Non-pigmented ciliary epithelial cell (primary cell): ENCODE results near the gene FAM47E.

Experiments
- DNase-seq: peaks from one replicate; pipeline ENCODE4 v3.0.0-alpha.2; 2010; ENCODE audit warnings: low read depth

Gene FAM47E

DNA sequence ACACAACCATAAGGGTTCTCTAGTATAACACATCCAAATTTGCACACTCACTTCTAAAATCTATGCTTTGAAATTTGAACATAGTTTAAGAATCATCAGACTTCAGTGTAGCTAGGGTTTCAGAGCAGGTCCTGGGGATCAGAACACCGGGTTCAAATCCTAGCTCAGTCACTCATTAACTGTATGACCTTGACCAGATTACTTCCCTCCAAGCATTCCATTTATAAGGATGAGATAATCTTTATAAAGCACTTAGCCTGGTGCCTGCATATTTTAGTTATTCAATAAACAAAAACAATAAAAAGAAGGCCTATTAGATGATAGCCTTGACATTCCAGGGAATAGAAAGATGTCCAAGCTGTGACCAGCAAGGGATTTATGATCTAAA, 50.2 kb downstream of the FAM47E start:
- no peak for DNase-seq

DNA sequence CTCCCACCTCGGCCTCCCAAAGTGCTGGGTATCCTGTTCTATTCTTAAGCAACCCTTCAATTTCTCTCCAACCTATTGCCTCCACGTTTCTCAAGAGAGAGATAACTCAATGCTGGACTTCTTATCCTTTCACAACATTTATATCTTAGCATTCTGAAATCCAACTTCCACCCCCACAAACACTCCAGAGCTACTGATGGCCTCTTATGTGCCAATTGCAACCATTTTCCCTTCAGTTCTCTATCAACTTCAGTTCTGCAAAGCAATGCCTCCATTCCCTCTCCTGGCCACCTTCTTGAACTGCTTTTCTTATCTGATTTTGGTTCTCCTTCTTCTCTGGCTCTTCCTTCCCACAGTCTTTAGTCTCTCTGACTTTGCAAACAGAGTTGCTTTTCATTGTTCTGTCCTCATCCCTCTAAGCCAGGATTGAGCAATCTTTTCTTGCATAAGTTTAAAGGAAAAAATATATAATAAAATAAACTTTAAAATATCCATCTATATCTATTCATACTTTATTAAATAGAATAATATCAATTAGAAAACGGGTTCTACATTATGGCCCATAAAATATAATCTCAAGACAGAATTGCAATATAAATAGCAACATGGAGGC, 51.4 kb downstream of the FAM47E start:
- no peak for DNase-seq

DNA sequence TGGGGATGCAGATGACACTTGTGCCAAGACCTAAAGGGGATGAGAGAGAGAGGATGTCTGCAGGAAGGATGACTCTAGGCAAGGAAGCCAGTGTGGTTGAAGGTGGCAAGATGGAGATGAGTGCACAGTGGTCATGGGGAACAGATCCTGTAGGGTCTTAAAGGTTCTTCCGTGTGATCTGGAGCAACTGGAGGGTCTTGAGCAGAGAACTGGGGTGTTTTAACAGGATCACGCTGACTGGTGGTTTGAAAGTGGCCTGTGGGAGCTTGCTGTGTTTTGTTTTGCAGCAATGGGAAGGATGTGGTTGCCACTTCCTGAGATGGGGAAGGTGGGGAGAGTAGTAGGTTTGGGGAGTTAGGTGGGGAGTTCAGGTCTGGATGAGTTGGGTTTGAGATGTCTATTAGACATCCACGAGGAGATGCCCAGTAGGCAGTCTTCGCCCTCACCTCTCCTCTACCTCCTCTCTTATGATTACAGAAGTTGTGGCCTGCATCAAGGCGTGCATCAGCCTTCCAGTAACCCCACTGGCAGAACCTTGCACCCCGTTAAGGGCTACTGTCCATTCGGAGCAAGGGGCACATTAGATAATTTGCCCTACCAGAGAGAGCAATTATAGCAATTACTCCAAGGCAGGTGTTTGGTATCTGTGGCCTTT, 53.6 kb downstream of the FAM47E start:
- no peak for DNase-seq

DNA sequence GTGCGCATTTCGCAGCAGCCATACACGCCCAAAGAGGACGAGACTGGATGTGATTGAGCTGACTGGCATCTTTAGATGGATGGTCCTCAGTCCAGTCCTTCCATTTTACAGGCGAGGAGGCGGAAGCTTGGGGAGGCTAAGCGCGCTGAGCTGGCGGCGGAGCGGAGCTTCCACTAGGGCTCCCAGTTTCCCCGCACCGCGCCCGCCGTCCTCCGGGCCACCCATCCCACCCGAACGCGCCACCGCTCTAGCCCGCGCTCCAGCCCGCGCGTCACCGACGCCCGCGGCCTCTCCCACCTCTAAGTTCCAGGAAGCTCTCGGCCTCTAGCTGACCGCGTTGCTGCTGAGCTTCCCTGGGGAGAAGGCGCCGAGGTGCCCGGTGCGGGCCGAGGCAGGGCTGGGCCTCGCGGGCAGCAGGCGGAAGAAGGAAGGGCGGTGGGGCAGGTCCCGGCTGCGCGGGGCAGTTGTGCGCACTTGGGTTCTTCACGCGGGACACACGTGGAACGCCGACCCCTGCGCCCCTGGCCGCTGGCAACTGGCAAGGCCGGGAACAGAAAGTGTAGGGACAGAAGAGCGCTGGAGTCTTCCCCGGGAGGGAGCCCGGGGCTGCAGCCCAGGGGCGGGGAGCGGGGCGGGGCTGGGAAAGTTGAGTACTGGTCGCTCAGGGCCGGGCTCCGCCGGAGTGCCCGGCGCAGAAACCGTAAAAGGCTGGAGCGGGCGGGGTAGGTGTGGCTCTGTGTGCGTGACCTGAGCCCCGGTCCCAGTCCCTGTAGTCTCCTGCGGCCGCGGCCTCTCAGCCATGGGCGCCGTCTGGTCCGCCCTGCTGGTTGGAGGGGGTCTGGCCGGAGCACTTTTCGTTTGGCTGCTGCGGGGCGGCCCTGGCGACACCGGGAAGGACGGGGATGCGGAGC, 54.7 kb downstream of the FAM47E start, which contains the start of gene STBD1:
TSS of gene STBD1 (plus strand) at position 763 of the 911 bp plus-strand sequence. CDS start at position 800, 37 bp downstream.
- DNase-seq = peak; percentile 15

DNA sequence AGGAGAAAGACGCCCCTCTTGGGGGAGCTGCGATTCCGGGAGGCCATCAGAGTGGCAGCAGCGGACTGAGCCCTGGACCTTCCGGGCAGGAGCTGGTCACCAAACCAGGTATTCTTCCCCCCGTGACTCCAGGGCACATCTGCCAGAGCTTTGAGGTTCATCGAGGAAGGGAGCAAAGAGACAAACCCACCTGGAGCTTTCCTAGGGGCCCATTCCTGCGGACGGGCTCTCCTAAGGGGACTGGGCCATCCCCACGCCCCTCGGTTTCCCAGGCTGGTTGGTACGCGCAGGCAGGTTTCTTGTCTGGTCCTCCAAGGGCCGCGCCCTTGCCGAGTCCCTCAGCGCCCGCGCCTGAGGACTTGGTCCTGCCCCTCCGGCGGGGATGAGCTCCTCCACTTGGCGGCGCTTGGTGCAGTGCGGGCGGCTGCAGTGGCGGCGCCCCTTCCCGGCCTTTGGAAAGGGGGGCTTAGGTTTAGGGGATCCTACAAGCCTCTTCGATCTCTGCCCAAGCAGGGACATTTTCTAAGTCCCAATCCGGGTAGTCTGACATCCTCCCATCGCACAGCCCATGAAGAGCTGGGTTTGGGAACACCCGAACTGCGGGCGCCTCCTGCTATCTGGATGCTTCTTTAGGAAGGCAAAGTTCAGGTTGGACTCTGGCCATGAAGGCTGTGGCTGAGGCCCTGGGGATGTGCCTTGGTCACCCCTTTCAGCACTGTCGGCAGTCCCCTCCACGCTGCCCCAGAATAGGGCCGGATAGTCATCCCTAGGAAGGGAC, 55.5 kb downstream of the FAM47E start:
- DNase-seq = peak; percentile 6

DNA sequence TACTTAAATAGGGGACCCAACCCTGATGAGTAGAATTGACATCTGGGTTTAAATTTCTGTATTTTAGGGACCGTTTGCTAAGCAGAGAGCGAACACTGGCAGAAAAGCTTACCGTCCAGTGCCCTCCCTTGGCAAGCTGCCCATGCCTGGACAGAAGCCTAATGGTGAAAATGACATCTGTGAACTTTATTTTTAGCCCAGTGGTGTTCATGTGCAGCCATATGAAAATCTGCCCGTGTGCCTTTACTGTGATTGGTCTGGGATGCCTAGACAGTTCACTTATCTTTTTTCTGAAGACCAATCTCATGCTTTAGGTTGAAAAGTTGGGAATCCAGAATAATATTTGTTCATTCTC, 56.1 kb downstream of the FAM47E start:
- no peak for DNase-seq

DNA sequence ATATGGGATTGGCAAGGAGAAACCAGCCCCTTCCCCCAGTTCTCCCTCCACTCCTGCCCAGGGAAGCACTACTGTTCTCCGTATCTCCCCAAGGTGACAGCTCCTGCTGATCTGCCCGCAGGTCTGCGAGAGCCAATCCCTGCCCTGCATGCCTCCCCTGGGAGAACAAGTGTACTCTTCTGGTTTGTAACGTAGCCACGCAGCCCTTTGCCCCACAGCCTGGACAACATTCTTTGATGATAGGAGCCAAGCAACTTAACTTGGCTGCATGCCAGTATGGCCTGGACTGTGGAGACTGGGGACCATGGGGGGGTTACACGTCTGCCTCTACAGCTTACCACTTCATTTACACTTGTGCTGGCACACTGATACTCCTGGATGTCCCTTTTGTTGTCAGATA, 57.0 kb downstream of the FAM47E start:
- DNase-seq = no peak

DNA sequence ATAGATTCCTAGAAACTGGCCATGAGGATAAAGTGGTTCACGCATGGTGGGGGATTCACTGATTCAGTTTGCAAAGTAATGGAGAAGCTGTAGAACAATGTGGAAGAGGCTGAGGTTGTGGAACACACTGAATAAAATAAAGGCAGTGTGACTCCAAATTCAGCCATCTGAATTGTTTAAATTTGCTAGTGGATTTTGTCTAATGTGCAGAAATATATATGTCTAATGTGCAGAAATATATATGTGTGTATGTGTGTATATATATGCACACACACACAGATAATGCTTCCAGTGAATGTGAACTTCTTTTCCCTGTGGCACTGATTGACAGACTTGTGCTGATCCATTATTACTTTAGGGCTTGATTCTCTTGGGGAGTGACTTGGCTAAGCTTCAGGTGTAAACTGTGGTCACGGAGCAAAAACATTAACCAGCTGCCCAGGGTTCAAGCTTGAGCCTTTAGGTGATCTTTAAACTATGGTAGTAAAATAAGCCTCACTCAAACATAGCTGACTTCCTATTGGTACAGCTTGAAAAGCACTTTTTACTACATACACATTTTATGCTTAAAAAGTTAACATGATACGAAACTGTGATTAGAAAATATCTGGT, 58.5 kb downstream of the FAM47E start:
- no peak for DNase-seq

DNA sequence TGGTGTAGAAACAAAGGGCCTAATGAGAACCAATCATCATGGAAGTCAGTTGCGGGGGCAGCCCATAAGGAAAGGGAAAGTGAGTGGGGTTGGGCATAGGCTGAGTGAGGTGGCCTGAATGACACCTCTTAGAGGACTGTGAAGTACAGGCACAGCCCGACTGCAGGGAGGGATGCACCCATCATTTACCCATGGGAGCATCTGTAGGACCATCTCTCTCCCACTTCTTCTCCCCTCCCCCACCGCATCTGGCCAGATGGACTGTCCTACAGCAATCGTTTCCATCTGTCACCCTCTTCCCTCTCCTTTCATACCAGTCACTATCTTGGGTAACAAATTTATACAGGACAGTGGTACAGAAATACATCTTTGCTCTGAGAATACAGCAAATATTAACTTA, 59.2 kb downstream of the FAM47E start:
- DNase-seq = no peak

DNA sequence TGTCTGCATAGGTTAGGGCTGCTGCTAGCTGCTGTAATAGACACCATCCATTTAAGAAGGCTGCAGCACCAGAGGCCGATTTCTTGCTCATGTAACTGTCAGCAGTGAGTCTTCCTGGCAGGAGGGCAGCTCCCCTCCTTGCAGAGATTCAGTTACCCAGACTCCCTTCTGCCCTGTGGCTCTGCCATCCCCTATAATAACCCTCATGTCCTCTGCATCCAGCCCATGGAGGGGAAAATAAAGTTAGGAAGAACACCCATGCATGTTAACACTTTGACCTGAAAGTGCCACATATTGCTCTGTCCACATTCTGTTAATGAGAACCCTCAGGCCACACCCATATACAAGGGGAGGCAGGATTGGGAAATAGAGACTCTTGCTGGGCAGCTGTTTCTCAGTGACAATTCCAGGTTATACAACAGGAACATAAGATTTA, 60.4 kb downstream of the FAM47E start:
- DNase-seq = no peak

DNA sequence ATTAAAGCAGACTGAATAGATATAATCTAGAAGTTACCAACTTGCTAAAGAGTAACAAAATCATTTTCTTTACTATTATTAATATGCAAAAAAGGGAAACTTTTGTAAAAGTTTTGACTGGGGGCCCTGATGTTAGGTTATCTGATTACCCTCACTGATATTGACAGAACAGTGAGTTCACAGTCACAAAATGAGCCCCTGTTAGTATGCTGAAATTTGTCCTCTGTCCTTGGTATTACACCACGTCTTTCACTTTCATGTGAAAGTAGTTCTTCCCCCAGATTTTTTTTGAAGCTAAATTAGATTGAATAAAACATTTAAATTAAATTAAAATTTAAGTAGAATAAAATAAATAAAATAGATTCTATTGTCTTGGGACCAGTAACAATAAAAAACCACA, 60.9 kb downstream of the FAM47E start:
- DNase-seq = no peak

DNA sequence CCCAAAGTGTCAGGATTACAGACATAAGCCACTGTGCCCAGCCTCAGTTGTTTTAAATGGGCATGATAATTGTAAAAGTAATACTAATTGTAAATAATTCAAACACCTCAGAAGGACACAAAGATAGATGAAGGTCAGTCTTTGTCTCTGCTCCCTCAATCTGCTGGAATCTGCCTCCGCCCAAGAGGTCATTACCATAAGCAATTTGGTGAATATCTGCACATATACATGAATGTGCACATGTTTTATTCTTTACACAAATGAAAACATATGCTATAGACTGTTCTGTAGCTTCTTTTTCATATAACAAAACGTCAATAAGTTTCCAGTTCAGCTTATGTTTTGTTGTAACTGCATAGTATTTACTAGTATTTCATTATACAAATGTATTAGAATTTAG, 62.0 kb downstream of the FAM47E start:
- DNase-seq = no peak

DNA sequence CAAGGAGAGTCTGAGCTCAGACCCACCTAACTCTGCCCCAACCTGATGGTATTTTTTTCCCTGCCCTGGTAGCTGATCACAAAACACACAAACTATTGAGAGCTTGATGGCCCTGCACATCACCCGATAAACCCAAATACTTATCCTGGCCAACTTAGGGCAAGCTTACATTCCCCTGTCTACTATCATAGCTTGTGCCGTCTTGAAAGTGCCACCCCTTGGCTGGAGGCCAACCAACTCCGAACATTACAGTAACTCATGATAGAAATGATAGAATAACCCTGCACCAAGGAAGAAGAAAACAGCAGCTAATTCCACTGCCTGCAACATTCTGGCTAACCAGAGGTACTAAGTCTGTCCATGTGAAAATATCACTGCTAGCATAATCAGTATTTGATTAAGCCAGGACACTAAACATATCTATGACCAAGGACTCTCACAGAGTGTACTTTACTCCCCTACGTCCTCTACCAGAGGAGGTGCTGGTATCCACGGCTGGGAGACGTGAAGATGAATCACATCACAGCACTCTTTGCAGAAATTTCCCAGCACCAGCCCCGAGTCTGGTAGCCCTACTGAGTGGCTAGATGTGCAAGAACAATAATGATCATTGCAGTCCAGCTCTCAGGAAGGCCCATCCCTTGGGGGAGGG, 63.9 kb downstream of the FAM47E start:
- DNase-seq = no peak

DNA sequence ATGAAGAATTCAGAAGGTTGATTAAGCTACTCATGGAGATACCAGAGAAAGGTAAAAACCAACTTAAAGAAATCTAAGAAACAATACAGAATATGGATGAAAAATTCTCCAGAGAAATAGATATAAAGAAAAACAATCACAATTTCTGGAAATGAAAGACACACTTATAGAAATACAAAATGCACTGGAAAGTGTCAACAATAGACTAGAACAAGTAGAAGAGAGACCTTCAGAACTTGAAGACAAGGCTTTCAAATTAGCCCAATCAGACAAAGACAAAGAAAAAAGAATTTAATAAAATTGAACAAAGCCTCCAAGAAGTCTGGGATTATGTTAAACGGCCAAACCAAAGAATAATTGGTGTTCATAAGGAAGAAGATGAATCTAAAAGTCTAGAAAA, 64.6 kb downstream of the FAM47E start:
- DNase-seq = no peak

DNA sequence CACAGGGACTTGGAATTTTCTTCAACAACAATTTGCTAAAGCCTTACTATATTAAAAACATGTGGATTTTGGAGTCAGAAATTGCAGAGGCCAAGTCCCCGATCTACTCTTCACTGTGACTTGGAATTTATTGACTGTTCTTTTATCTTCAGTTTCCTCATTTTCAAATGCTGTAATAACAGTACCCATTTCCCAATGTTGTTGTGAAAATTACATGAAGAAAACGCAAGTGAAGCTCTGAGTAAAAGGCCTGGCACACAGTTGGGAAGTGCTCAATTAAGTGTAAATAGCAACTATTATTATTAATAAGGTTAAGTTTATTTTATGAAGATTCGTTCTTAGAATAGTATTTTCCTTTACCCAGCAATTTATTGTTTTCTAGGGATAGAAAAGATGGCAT, 70.7 kb downstream of the FAM47E start:
- DNase-seq = no peak

DNA sequence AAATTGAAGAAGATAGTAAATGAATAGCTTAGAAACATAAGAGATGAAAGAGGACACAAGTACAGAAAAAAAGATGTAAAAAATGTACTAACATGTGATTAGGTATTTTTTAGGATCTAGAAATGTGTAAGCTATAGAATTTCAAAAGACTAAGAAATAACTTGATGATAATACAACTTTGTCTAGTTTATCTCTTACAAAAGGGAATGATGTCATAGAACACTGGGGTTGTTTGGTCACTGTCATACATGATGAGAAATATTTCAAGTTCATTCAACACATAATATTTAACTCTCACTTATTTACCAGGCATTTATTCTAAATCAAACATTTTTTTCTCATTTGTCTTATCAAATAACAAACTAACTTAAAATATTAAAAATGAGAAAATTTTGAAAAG, 73.6 kb downstream of the FAM47E start:
- no peak for DNase-seq

DNA sequence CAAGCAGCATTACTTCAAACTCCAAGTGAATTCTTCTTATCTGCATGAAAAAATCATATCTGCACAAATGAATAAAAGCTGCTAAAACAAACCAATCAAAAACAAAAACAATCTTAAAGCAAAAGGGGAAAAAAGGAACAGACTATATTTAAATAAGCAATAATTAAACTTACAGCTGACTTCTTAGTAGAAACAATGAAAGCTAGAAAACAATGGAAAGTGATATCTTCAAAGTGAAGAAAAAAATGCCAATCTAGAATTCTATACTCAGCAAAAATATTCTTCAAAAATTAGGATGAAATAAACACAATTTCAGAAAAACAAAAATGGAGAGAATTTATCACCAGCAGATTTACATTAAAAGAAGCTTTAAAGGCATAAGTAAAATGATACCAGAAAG, 75.0 kb downstream of the FAM47E start:
- no peak for DNase-seq
